Erythroblast (primary cell): ENCODE results near the gene STUB1.

ENCODE experiments used
- GATA1 ChIP-seq: IDR thresholded peaks from 2 replicates; pipeline ENCODE4 v1.6.1; 2011; ENCODE audit warnings: low read depth, mild to moderate bottlenecking, control low read depth, low read length, moderate library complexity
- POLR2A ChIP-seq: IDR thresholded peaks from 2 replicates; pipeline ENCODE4 v1.6.1; 2011; ENCODE audit warnings: mild to moderate bottlenecking, low read length

DNA sequence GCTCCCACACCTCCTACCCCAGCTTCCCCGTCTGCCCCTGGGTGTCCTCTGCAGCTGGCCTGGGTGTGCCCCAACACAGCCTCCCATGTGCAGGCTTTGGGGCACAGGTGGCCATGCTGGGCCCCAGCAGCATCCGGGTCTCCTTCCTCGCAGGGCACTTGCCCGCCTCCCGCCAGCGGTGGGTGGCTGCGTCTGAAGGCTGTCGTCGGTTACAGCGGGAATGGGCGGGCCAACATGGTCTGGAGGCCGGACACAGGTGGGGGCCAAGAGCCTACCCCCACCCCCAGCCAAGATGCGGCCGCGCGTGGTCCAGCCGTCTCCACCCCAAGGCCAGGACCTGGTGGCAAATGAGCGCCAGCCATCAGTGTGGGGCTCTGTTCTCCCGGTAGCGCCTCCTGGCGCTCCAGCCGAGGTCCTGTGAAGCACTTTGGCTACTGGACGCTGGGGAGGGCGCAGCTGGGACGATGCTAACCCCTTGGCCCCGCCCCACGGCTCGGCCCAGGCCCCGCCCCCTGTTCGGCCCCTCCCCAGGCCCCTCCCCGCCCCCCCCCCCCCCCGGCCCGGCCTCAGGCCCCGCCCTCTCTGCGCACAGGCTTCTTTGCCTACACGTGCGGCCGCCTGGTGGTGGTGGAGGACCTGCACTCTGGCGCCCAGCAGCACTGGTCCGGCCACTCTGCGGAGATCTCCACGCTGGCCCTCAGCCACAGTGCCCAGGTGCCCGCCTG, 19.6 kb upstream of the STUB1 start:
- TF ChIP-seq POLR2A: no peak
- no peak for TF ChIP-seq GATA1
